Kidney epithelial cell (primary cell): Measurements from ENCODE around the gene TOLLIP. TPM values are rescaled to one million over a fixed set of nuclear protein-coding genes. Genes with fewer than 3 reads are reported as not detected.

ENCODE experiments used
- DNase-seq: peaks from one replicate; pipeline ENCODE4 v3.0.0-alpha.2; 2010; ENCODE audit warnings: low read depth
- H3K27me3 ChIP-seq: 2 replicates; pipeline ENCODE4 v1.6.0; 2011; ENCODE audit warnings: low read length; ENCODE audit not compliant: control insufficient read depth, insufficient read depth
- H3K36me3 ChIP-seq: 2 replicates; pipeline ENCODE4 v1.5.1; 2011; ENCODE audit warnings: low read length; ENCODE audit not compliant: control insufficient read depth, insufficient read depth
- H3K4me3 ChIP-seq: 2 replicates; pipeline ENCODE4 v1.5.1; 2011; ENCODE audit warnings: low read depth, mild to moderate bottlenecking, control low read depth, low read length
- CTCF ChIP-seq: IDR thresholded peaks from 2 replicates; pipeline ENCODE4 v1.5.1; 2011; ENCODE audit warnings: mild to moderate bottlenecking, moderate library complexity, low read length, control low read depth, inconsistent platforms; ENCODE audit not compliant: insufficient read depth, poor library complexity, severe bottlenecking
- total RNA-seq: library from RNA; depleted of rRNA; stranded (reverse); fragments of >200 nt; gene quantifications from 2 replicates; pipeline ENCODE4 v1.2.3, GENCODE V29; 2015

TOLLIP gene
- total RNA-seq, 1 donor from 2014 or later: 55.3 TPM

- Histone ChIP-seq H3K4me3 (peak overlapping the region; percentile 43), H3K27me3 (no peaks in the 10 kb centered on the region), H3K36me3 (no peaks in the 10 kb centered on the region)
- peak; percentile 64 for DNase-seq
- no peak for TF ChIP-seq CTCF
Observed at GRCh38 chr11:1262172-1263006, 47.0 kb downstream of the TOLLIP start.

DNA sequence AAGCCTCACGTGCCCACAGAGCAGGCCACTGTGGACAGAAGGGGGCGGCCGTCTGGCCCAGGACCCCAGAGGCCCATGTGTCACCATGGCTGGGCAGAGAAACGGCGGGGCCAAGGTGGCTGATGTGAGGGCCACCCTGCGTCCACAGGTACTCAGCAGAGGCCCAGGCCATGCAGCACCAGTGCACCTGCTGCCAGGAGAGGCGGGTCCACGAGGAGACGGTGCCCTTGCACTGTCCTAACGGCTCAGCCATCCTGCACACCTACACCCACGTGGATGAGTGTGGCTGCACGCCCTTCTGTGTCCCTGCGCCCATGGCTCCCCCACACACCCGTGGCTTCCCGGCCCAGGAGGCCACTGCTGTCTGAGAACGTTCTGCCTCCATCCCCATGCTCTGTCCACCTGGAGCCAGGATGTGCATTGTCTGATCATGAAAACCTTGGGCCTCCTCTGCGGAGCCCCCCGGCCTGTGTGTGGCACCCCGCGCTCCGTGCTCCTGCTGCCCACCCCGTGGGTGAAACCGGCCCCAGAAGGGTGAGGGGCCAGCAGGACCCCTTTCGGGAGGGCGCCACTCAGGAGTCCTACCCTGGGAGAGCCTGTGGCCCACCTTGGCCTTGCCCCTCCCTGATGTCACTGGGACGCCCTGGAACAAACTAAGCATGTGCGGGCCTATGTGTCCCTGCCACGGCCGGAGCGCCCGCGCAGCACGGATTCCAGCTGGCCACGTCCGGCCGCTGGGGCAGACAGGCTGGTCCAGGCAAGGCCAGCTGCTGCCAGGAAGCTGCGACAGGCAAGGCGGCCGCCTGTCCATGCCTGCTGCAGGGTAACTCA, 48.0 kb downstream of the TOLLIP start:
- Histone ChIP-seq H3K27me3 (no peaks in the 10 kb centered on the region), H3K4me3 (no peak overlapping the region)
- no peak for TF ChIP-seq CTCF

GRCh38 chr11:1260620-1261019, 48.8 kb downstream of the TOLLIP start:
- Histone ChIP-seq H3K36me3 (no peaks in the 10 kb centered on the region), H3K27me3 (no peaks in the 10 kb centered on the region), H3K4me3 (no peak overlapping the region)
- DNase-seq: no peak
- no peak for TF ChIP-seq CTCF

More for the DNA sequence above, 48.0 kb downstream of the TOLLIP start:
- H3K36me3 ChIP-seq: no peaks in the 10 kb centered on the region
- no peak for DNase-seq

- Histone ChIP-seq H3K36me3 (no peaks in the 10 kb centered on the region), H3K4me3 (no peak overlapping the region), H3K27me3 (no peaks in the 10 kb centered on the region)
- no peak for DNase-seq
- no peak for TF ChIP-seq CTCF
Observed at GRCh38 chr11:1260023-1260501, 49.4 kb downstream of the TOLLIP start.

GRCh38 chr11:1259561-1259960, 49.9 kb downstream of the TOLLIP start:
- no peak for DNase-seq
- no peak for TF ChIP-seq CTCF
- Histone ChIP-seq H3K27me3 (no peaks in the 10 kb centered on the region), H3K36me3 (no peaks in the 10 kb centered on the region), H3K4me3 (no peak overlapping the region)
